ENCODE data around the gene CARD8. TPM values are rescaled to one million over a fixed set of nuclear protein-coding genes. Genes with fewer than 3 reads are reported as not detected.

CARD8 gene
- total RNA-seq, 1 experiment from 2014 or later = 25.6 TPM

DNA sequence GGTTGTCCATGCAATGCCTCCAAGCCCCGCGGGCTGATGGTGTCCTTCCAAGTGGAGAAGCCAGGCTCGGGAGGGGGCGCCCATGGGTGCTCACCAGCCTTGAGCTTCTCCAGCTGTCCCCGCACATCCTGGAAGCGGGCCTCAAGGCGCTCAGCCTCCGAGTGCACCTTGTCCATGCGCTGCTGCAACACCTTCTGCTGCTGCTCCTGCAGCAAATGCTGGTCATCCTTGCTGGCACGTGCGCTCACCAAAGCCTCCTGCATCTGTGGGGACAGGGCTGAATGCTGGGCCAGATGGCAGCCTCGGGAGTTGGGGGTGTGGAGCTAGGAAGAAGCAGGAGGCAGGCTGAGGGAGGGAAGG lies 46.9 kb upstream of the CARD8 start:
- no peak for DNase-seq
- ChIA-PET CTCF (no interaction called here), POLR2A (ENCODE audit: unreplicated experiment) (interaction anchor here (0.6 kb wide), 1 partner anchor 477 kb away, joined by 3 read pairs; no protein-coding TSS in a partner anchor)

GRCh38 chr19:48301886-48302599 lies 46.3 kb upstream of the CARD8 start:
- Histone ChIP-seq H3K4me2 (no peak overlapping the region), H3K9me2 (ENCODE audit: insufficient read depth) (no peaks in the 10 kb centered on the region), H3K4me1 (replicated peaks; ENCODE audit: insufficient read depth) (no peaks in the 10 kb centered on the region), H3K36me3 (ENCODE audit: low read depth) (no peaks in the 10 kb centered on the region), H3K9me3 (ENCODE audit: insufficient read depth, low read depth) (no peaks in the 10 kb centered on the region), H4K20me1 (ENCODE audit: insufficient read depth) (no peaks in the 10 kb centered on the region), H3K27ac (no peak overlapping the region), H3K27me3 (ENCODE audit: insufficient read depth, low read depth) (peaks cover 23% of the 10 kb centered on the region), H3F3A (ENCODE audit: insufficient read depth, low read depth) (0 out of 2 replicates have a peak, but pooled peaks cover 8% of the 10 kb centered on the region), H2AFZ (no peak overlapping the region), H3K79me2 (ENCODE audit: low read depth) (no peaks in the 10 kb centered on the region), H3K4me3 (no peak overlapping the region)
- no peak for TF ChIP-seq EZH2 (IDR thresholded peaks at IDR 0.05; ENCODE audit: low read depth)
- TF ChIP-seq, protein P1, sequence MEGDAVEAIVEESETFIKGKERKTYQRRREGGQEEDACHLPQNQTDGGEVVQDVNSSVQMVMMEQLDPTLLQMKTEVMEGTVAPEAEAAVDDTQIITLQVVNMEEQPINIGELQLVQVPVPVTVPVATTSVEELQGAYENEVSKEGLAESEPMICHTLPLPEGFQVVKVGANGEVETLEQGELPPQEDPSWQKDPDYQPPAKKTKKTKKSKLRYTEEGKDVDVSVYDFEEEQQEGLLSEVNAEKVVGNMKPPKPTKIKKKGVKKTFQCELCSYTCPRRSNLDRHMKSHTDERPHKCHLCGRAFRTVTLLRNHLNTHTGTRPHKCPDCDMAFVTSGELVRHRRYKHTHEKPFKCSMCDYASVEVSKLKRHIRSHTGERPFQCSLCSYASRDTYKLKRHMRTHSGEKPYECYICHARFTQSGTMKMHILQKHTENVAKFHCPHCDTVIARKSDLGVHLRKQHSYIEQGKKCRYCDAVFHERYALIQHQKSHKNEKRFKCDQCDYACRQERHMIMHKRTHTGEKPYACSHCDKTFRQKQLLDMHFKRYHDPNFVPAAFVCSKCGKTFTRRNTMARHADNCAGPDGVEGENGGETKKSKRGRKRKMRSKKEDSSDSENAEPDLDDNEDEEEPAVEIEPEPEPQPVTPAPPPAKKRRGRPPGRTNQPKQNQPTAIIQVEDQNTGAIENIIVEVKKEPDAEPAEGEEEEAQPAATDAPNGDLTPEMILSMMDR (conservative IDR thresholded peaks at IDR 0.05) = no peak
- BruUV-seq (replicated peaks) = no TSS peak
- ChIA-PET POLR2A (ENCODE audit: unreplicated experiment) (interaction anchor here (0.6 kb wide), 1 partner anchor 477 kb away, joined by 3 read pairs; no protein-coding TSS in a partner anchor), CTCF (no interaction called here)
- intact Hi-C loops (cut with micrococcal nuclease; ENCODE audit: unreplicated experiment) = no loop called here
- no peak for DNase-seq

More for the DNA sequence above, 46.9 kb upstream of the CARD8 start:
- TF ChIP-seq EZH2 (IDR thresholded peaks at IDR 0.05; ENCODE audit: low read depth) = no peak
- TF ChIP-seq, protein P1 (conservative IDR thresholded peaks at IDR 0.05) = no peak
- Histone ChIP-seq H3K9me2 (ENCODE audit: insufficient read depth) (no peaks in the 10 kb centered on the region), H2AFZ (no peak overlapping the region), H3K79me2 (ENCODE audit: low read depth) (no peaks in the 10 kb centered on the region), H3K27ac (no peak overlapping the region), H3K36me3 (ENCODE audit: low read depth) (no peaks in the 10 kb centered on the region), H3K4me1 (replicated peaks; ENCODE audit: insufficient read depth) (no peaks in the 10 kb centered on the region), H3K9me3 (ENCODE audit: insufficient read depth, low read depth) (no peaks in the 10 kb centered on the region), H3K4me2 (no peak overlapping the region), H3K4me3 (no peak overlapping the region), H3K27me3 (ENCODE audit: insufficient read depth, low read depth) (peaks cover 23% of the 10 kb centered on the region), H3F3A (ENCODE audit: insufficient read depth, low read depth) (0 out of 2 replicates have a peak, but pooled peaks cover 8% of the 10 kb centered on the region), H4K20me1 (ENCODE audit: insufficient read depth) (no peaks in the 10 kb centered on the region)
- intact Hi-C loops (cut with micrococcal nuclease; ENCODE audit: unreplicated experiment) = no loop called here
- no TSS peak for BruUV-seq (replicated peaks)

DNA sequence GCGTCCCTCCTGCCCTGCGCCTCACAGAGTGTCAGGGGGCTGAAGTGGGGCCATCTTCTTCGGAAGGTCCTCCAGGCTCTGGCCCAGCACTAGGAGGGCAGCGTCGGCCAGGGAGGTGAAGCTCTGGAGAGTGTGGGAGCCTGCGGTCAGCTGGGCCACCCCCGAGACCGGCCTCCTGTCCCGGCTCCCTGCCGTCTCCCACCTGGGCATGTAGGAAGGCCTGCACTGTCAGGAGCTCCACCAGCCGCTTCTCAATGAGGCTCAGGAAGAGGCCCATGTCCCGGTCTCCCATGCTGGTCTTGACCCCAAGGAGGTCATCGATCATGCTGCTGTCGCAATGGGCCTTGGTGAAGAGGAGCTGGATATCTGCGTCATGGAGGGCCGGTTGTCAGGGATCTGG lies 42.3 kb upstream of the CARD8 start:
- Histone ChIP-seq H4K20me1 (ENCODE audit: insufficient read depth) (no peaks in the 10 kb centered on the region), H3K27me3 (ENCODE audit: insufficient read depth, low read depth) (0 out of 2 replicates have a peak, but pooled peaks cover 6% of the 10 kb centered on the region), H3F3A (ENCODE audit: insufficient read depth, low read depth) (peaks cover 18% of the 10 kb centered on the region; the same call in 1 of the 2 replicates), H3K27ac (no peak overlapping the region), H3K4me3 (no peak overlapping the region), H3K79me2 (ENCODE audit: low read depth) (no peaks in the 10 kb centered on the region), H3K9me2 (ENCODE audit: insufficient read depth) (no peaks in the 10 kb centered on the region), H3K9me3 (ENCODE audit: insufficient read depth, low read depth) (no peaks in the 10 kb centered on the region), H3K4me2 (no peak overlapping the region), H3K4me1 (replicated peaks; ENCODE audit: insufficient read depth) (no peaks in the 10 kb centered on the region), H3K36me3 (ENCODE audit: low read depth) (no peaks in the 10 kb centered on the region), H2AFZ (no peak overlapping the region)
- DNase-seq = no peak
- POLR2A ChIA-PET (ENCODE audit: unreplicated experiment) = no interaction called here
- TF ChIP-seq, protein P1 (conservative IDR thresholded peaks at IDR 0.05) = no peak
- TF ChIP-seq EZH2 (IDR thresholded peaks at IDR 0.05; ENCODE audit: low read depth) = no peak
- intact Hi-C loops (cut with micrococcal nuclease; ENCODE audit: unreplicated experiment) = no loop called here
- BruUV-seq (replicated peaks) = no TSS peak
- CTCF ChIA-PET = no interaction called here

All from PC-9 (cell line).